Neuron (in vitro differentiated cells): ENCODE data around the gene PIKFYVE.

Experiments used
- H2AFZ ChIP-seq: one replicate; pipeline ENCODE4 v1.6.1; 2013; ENCODE audit warnings: low read depth, mild to moderate bottlenecking, inconsistent platforms, low read length, moderate library complexity
- H3K27me3 ChIP-seq: one replicate; pipeline ENCODE4 v1.6.1; 2013; ENCODE audit warnings: low read length; ENCODE audit not compliant: insufficient read depth
- H3K36me3 ChIP-seq: one replicate; pipeline ENCODE4 v1.6.1; 2013; ENCODE audit warnings: low read length; ENCODE audit not compliant: insufficient read depth
- H3K4me1 ChIP-seq: one replicate; pipeline ENCODE4 v1.6.1; 2013; ENCODE audit warnings: low read length; ENCODE audit not compliant: insufficient read depth
- H3K4me3 ChIP-seq: 2 replicates; pipeline ENCODE4 v1.5.1; 2013; ENCODE audit warnings: mild to moderate bottlenecking, low read length, moderate library complexity
- H3K9me3 ChIP-seq: one replicate; pipeline ENCODE4 v1.6.1; 2013; ENCODE audit warnings: low read length

PIKFYVE gene

GRCh38 chr2:208297961-208298360 lies 31.9 kb downstream of the PIKFYVE start:
- no peaks in the 10 kb centered on the region for H3K4me1 ChIP-seq
- no peaks in the 10 kb centered on the region for H3K27me3 ChIP-seq
- no peak overlapping the region for H3K4me3 ChIP-seq
- no peak overlapping the region for H2AFZ ChIP-seq
- no peaks in the 10 kb centered on the region for H3K9me3 ChIP-seq
- peaks cover 60% of the 10 kb centered on the region for H3K36me3 ChIP-seq

- H3K4me1 ChIP-seq = no peaks in the 10 kb centered on the region
Measured at GRCh38 chr2:208300847-208301618, 35.0 kb downstream of the PIKFYVE start.

DNA sequence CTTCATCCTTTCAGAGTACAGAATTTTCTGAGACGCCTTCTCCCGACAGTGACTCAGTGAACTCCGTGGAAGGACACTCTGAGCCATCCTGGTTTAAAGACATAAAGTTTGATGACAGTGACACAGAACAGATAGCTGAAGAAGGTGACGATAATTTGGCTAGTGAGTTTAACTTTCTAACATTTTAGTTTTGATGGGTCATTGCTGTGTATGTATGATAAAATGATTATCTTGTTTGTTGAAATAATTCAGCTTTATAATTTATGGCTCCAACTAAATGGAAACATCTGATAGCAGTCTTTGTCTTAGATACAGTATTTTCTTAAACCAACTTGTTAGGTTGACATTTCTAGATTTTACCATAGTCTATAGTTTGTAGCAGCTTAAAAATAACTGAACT lies 38.1 kb downstream of the PIKFYVE start:
- Histone ChIP-seq H3K9me3 (no peaks in the 10 kb centered on the region), H3K4me3 (no peak overlapping the region), H3K4me1 (no peaks in the 10 kb centered on the region), H2AFZ (no peak overlapping the region), H3K36me3 (peaks cover 63% of the 10 kb centered on the region), H3K27me3 (no peaks in the 10 kb centered on the region)

More at GRCh38 chr2:208300847-208301618, 35.0 kb downstream of the PIKFYVE start:
- H3K9me3 ChIP-seq = no peaks in the 10 kb centered on the region
- no peak overlapping the region for H2AFZ ChIP-seq
- no peaks in the 10 kb centered on the region for H3K27me3 ChIP-seq
- peaks cover 67% of the 10 kb centered on the region for H3K36me3 ChIP-seq
- no peak overlapping the region for H3K4me3 ChIP-seq

GRCh38 chr2:208304695-208305094 lies 38.6 kb downstream of the PIKFYVE start:
- Histone ChIP-seq H3K27me3 (no peaks in the 10 kb centered on the region), H3K4me3 (no peak overlapping the region), H3K9me3 (no peaks in the 10 kb centered on the region), H2AFZ (no peak overlapping the region), H3K36me3 (peaks cover 59% of the 10 kb centered on the region), H3K4me1 (no peaks in the 10 kb centered on the region)

DNA sequence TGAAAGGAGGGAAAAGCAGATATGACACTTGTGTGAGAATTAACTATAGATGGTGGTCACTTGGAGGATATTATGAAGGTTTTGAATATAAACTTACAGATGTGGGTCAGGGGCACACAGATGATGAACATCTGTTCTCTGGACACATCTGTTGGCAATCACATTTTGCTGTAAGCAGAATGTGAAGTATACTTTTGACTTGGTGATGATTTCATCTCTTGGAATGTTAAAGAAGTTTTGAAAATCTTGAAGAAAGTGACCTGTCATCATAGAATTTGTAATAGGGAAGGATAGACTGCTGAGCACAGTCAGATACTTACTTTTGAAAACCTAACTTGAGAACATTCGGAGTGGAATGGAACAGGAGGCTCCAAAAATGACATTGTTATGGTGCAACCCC lies 40.2 kb downstream of the PIKFYVE start:
- peaks cover 49% of the 10 kb centered on the region for H3K36me3 ChIP-seq

DNA sequence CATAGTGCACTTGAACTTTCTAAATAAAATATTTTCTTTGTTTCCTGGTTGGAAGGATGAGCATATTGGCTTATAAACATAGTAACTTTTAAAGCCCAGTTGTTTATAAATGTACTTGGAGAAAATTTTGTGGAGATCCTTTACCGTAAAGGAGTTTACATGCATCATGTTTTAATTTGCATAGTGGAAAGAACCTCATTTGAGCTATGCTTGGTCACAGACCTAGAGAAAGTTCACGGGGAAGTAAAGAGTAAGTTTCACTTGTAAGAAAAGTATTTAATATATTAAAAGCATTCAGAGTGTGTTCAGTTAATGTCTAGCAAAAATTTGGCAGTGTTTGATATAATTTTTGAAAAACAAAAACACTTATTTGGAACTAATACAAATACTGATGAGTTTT lies 45.3 kb downstream of the PIKFYVE start:
- H3K4me1 ChIP-seq = peaks cover 6% of the 10 kb centered on the region
- H3K36me3 ChIP-seq = peaks cover 22% of the 10 kb centered on the region
- no peaks in the 10 kb centered on the region for H3K27me3 ChIP-seq
- no peak overlapping the region for H2AFZ ChIP-seq
- H3K9me3 ChIP-seq = peaks cover 3% of the 10 kb centered on the region
- H3K4me3 ChIP-seq = no peak overlapping the region

More for the DNA sequence above, 40.2 kb downstream of the PIKFYVE start:
- H3K4me3 ChIP-seq = no peak overlapping the region
- no peak overlapping the region for H2AFZ ChIP-seq
- no peaks in the 10 kb centered on the region for H3K9me3 ChIP-seq
- no peaks in the 10 kb centered on the region for H3K4me1 ChIP-seq
- H3K27me3 ChIP-seq = no peaks in the 10 kb centered on the region

- Histone ChIP-seq H3K27me3 (no peaks in the 10 kb centered on the region), H3K4me1 (peaks cover 6% of the 10 kb centered on the region), H3K9me3 (peaks cover 3% of the 10 kb centered on the region), H3K4me3 (no peak overlapping the region), H3K36me3 (peaks cover 19% of the 10 kb centered on the region), H2AFZ (no peak overlapping the region)
Measured at GRCh38 chr2:208311954-208312353, 45.9 kb downstream of the PIKFYVE start.

DNA sequence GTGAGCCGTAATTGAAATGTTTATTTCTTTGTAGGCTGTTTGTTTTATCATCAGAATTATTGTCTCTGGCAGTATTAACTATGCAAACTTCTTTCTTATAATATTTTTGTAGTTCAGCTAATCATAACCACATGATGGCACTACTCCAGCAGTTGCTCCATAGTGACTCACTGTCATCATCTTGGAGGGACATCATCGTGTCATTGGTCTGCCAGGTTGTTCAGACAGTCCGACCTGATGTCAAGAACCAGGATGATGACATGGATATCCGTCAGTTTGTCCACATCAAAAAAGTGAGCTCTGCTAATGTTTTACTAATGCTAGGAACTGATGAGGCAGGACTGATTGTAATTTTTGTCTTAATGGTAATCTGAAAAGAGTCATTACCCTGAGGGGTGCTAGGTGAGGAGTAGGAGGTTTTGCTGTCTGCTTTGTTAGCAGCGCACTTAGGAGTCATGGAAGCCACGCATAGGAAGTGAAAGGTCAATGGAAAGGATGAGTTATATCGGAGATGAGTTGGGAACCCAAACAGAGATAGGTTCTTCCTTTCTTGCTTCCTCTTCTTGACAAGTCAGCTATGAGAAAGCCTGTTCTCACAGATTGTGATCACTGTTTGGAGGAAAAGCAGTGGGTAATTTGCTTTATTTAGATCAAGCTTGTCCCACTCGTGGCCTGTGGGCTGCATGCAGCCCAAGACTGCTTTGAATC lies 49.2 kb downstream of the PIKFYVE start:
- Histone ChIP-seq H3K4me1 (peaks cover 6% of the 10 kb centered on the region), H2AFZ (no peak overlapping the region), H3K36me3 (peaks cover 34% of the 10 kb centered on the region), H3K27me3 (no peaks in the 10 kb centered on the region), H3K4me3 (no peak overlapping the region), H3K9me3 (peaks cover 3% of the 10 kb centered on the region)

DNA sequence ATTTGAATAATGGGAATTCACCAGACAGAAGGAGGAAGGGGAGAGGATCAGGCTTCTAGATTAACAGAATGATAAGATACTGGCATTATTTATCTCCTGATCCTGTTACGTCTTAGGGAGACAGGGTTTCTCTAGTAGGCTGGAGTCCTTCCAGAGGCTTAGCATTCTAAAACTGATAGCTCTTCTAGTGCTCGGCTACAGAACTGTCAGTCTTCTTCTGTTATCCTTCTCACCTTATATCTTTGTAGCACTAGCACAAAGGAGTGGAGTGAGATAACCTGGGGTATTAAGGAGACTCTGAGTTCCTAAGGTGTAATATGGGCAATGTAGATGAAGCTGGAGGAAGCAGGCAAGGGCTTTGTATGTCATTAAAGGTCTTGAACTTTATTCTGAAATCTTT lies 52.1 kb downstream of the PIKFYVE start:
- Histone ChIP-seq H3K9me3 (peaks cover 3% of the 10 kb centered on the region), H3K4me3 (no peak overlapping the region), H3K4me1 (no peaks in the 10 kb centered on the region), H3K36me3 (peaks cover 40% of the 10 kb centered on the region), H2AFZ (no peak overlapping the region), H3K27me3 (no peaks in the 10 kb centered on the region)

DNA sequence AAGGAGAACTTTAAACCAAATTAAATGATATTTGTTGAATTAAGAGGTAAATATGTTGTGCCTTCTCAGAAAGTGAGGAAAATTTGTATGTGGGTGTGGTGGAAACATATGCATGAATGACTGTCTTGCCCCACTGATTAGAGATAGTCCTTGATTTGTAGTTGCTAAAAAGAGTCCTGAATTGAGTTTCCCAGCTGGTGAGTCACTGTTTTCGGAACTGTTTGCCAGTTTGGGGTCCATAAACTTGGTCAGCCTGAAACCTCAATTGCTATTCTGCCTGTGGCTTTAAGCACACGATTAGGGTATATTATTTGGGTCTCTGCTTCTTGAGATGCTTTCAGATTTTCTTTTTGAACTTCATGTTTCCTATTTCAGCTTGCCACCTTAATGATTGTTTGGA lies 53.3 kb downstream of the PIKFYVE start:
- Histone ChIP-seq H3K4me1 (no peaks in the 10 kb centered on the region), H3K9me3 (peaks cover 3% of the 10 kb centered on the region), H3K4me3 (no peak overlapping the region), H3K27me3 (no peaks in the 10 kb centered on the region), H2AFZ (no peak overlapping the region), H3K36me3 (peaks cover 44% of the 10 kb centered on the region)

DNA sequence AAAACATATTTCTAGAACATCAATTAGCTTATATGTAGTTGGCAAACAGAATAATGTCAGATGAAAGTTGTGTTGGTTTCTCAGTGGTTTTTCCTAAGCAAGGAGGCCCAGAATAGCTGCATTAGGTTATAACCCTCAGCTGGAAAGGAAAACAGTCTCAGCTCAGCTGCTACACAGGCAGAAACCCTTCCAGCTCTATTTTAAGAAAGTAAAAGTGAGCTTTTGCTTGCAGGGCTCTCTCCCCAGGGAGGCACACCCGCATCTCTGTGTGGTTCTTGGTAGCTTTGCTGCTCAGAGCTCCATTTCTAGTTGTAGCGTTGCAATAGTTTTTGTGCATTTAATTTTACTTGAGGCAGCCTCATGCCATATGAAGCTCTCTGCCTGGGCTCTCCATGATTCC lies 54.6 kb downstream of the PIKFYVE start:
- Histone ChIP-seq H2AFZ (no peak overlapping the region), H3K4me3 (no peak overlapping the region), H3K4me1 (no peaks in the 10 kb centered on the region), H3K36me3 (peaks cover 45% of the 10 kb centered on the region), H3K27me3 (no peaks in the 10 kb centered on the region), H3K9me3 (no peaks in the 10 kb centered on the region)

DNA sequence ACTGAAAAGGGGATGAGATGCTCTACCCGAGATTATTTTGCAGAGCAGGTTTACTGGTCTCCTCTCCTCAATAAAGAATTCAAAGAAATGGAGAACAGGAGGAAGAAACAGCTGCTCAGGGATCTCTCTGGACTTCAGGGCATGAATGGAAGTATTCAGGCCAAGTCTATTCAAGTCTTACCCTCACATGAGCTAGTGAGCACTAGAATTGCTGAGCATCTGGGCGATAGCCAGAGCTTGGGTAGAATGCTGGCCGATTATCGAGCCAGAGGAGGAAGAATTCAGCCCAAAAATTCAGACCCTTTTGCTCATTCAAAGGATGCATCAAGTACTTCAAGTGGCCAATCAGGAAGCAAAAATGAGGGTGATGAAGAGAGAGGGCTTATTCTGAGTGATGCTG lies 60.0 kb downstream of the PIKFYVE start:
- no peaks in the 10 kb centered on the region for H3K4me1 ChIP-seq
- H3K27me3 ChIP-seq = no peaks in the 10 kb centered on the region
- H3K9me3 ChIP-seq = no peaks in the 10 kb centered on the region
- peaks cover 69% of the 10 kb centered on the region for H3K36me3 ChIP-seq
- no peak overlapping the region for H3K4me3 ChIP-seq
- H2AFZ ChIP-seq = no peak overlapping the region

DNA sequence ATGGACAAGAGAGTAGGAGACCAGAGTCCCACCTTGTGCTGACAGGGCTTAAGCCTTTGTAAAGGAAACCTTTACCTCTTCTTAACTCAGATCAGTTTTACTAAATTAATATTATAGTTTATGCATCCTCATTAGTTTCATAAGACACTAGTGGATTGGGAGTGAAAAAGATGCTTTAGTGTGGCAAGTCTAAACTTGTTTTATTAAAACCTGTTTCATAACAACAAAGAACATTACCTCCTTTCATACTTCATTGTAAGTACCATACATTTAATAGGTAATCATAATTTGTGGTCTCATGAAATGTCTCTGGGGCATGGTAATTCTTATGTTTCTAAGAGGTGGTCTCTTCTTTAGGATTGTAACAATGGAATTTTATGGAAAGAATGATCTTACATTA lies 63.4 kb downstream of the PIKFYVE start:
- no peaks in the 10 kb centered on the region for H3K27me3 ChIP-seq
- H3K4me1 ChIP-seq = no peaks in the 10 kb centered on the region
- H3K36me3 ChIP-seq = peaks cover 78% of the 10 kb centered on the region
- no peak overlapping the region for H2AFZ ChIP-seq
- no peak overlapping the region for H3K4me3 ChIP-seq
- H3K9me3 ChIP-seq = no peaks in the 10 kb centered on the region
